ENCODE results near the gene RRN3. TPM values are rescaled to one million over a fixed set of nuclear protein-coding genes. Genes with fewer than 3 reads are reported as not detected.
"Not testable (repeated sequence)": the region's sequence is repeated elsewhere in the genome, so short reads cannot be mapped to it uniquely, and the experiment has no call there.

The RRN3 gene
- total RNA-seq, 1 donor from 2014 or later = 24.4 TPM

DNA sequence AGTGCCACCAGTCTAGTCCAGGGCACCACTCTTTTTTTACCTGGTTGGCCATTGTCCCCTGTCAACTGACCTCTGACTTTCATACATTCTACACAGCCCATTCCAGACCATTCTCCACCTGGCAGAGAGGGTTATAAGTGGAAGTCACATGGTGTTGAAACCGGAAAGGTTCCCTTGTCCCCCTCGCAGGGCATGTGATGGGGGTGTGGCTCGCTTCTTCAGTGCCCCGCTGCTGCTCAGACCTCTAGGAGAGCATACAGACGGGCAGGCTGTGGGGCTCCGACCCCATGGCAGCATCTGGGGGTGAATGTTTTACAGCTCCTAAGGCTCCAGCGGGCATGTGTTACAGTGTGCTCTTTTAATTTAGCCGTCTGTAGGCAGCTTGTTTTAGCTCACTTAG is 67.0 kb downstream of the RRN3 start:
- not testable (repeated sequence) for H3K27me3 Mint-ChIP-seq (ENCODE audit: low read depth); H3K4me3 Mint-ChIP-seq (ENCODE audit: unreplicated experiment); H3K9me3 Mint-ChIP-seq (ENCODE audit: low read depth); DNase-seq (ENCODE audit: low spot score)
- Mint-ChIP-seq H3K36me3 (ENCODE audit: low read depth) (peaks cover 59% of the 10 kb centered on the region), H3K27ac (ENCODE audit: unreplicated experiment) (peak overlapping the region; percentile 68), H3K4me1 (ENCODE audit: low read depth) (peaks cover 37% of the 10 kb centered on the region)

DNA sequence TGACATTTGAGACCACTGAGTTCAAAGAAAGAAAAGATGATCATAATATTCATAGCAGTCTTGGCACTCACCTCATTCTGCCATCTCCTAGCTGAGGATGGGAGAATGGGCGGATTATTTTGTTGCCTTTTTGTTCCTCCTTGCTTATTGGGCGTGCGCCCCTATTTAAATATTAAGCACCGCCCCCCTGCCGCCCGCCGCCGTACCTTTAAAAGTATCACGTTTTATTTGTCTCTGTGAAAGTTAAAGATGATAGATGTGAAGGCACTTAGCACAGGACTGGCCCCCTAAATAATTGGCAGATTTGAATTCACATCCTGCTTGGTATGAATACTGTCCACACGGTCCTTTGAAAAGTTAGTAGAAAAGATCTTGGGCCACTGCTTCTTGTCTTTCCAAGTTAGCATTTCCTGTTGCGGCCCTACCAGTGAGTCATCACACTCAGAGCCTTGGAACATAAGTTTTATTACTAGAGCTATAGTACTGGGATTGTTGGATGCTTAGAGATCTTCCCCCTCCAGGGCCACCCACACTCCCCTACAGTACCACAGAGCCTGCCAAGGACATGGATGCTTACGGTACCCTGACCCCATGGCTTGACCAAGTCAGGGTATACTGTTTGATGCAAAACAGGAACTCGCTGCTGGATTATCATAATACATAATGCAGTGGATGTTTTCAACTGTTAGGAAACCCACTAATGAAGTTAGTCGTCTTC is 68.7 kb downstream of the RRN3 start:
- Mint-ChIP-seq H3K4me1 (ENCODE audit: low read depth) (peaks cover 48% of the 10 kb centered on the region), H3K27ac (ENCODE audit: unreplicated experiment) (peak overlapping the region; percentile 84), H3K36me3 (ENCODE audit: low read depth) (peaks cover 48% of the 10 kb centered on the region)
- DNase-seq (ENCODE audit: low spot score); H3K9me3 Mint-ChIP-seq (ENCODE audit: low read depth); H3K27me3 Mint-ChIP-seq (ENCODE audit: low read depth); H3K4me3 Mint-ChIP-seq (ENCODE audit: unreplicated experiment): not testable (repeated sequence)

- H3K9me3 Mint-ChIP-seq (ENCODE audit: low read depth); H3K27me3 Mint-ChIP-seq (ENCODE audit: low read depth); DNase-seq (ENCODE audit: low spot score); H3K4me3 Mint-ChIP-seq (ENCODE audit: unreplicated experiment): not testable (repeated sequence)
- peaks cover 48% of the 10 kb centered on the region for H3K36me3 Mint-ChIP-seq (ENCODE audit: low read depth)
- H3K4me1 Mint-ChIP-seq (ENCODE audit: low read depth) = peaks cover 48% of the 10 kb centered on the region
- H3K27ac Mint-ChIP-seq (ENCODE audit: unreplicated experiment) = peak overlapping the region; percentile 84
These were observed 69.2 kb downstream of the RRN3 start for GRCh38 chr16:15024858-15025199.

GRCh38 chr16:15023381-15024077 is 70.5 kb downstream of the RRN3 start:
- DNase-seq (ENCODE audit: low spot score); H3K9me3 Mint-ChIP-seq (ENCODE audit: low read depth); H3K27me3 Mint-ChIP-seq (ENCODE audit: low read depth); H3K4me3 Mint-ChIP-seq (ENCODE audit: unreplicated experiment): not testable (repeated sequence)
- H3K27ac Mint-ChIP-seq (ENCODE audit: unreplicated experiment) = peak overlapping the region; percentile 86
- peaks cover 47% of the 10 kb centered on the region for H3K4me1 Mint-ChIP-seq (ENCODE audit: low read depth)
- H3K36me3 Mint-ChIP-seq (ENCODE audit: low read depth) = peaks cover 53% of the 10 kb centered on the region

DNA sequence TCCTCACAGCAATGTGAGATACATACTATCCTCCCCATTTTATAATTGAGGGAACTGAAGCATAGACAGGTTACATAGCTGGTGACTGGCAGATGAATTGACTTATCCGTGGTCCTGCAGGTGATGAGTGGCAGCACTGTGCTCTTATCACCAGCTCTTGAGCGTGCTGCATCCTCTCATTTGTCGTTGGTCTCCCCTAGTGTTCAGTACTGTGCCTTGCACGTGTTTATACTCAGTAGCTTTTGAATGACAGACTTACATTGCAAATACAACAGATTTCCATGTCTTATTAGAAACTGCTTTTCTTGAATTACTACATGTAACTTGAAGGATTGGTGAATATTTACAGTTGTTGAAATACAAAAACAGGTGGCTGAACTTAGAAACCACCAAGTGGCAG is 71.9 kb downstream of the RRN3 start:
- not testable (repeated sequence) for H3K9me3 Mint-ChIP-seq (ENCODE audit: low read depth); H3K27me3 Mint-ChIP-seq (ENCODE audit: low read depth); DNase-seq (ENCODE audit: low spot score); H3K4me3 Mint-ChIP-seq (ENCODE audit: unreplicated experiment)
- TF ChIP-seq CTCF (IDR thresholded peaks at IDR 0.05) = peak; percentile 71
- Mint-ChIP-seq H3K36me3 (ENCODE audit: low read depth) (peaks cover 45% of the 10 kb centered on the region), H3K4me1 (ENCODE audit: low read depth) (peaks cover 41% of the 10 kb centered on the region), H3K27ac (ENCODE audit: unreplicated experiment) (peak overlapping the region; percentile 18)

DNA sequence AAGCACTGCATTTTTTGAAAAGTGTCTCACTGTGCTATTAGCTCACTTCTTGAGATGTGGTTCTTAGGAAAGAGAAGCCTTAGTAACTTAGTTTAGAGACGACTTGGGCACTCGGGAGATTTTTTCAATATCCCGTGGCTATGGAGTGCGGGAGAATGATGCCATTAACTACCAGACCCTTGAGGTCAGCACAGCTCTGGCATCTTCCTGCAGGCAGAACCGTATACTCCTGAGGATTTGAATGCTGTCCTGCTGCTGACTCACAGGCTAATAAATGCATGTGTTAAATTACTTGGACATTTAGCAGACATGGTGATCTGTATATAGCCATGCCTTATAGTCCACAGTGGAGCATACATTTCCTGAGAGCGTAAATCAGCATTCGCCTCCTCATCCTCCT is 72.6 kb downstream of the RRN3 start:
- DNase-seq (ENCODE audit: low spot score); H3K27me3 Mint-ChIP-seq (ENCODE audit: low read depth); H3K4me3 Mint-ChIP-seq (ENCODE audit: unreplicated experiment); H3K9me3 Mint-ChIP-seq (ENCODE audit: low read depth): not testable (repeated sequence)
- Mint-ChIP-seq H3K36me3 (ENCODE audit: low read depth) (peaks cover 50% of the 10 kb centered on the region), H3K27ac (ENCODE audit: unreplicated experiment) (peak overlapping the region; percentile 1), H3K4me1 (ENCODE audit: low read depth) (peaks cover 48% of the 10 kb centered on the region)

- DNase-seq (ENCODE audit: low spot score); H3K4me3 Mint-ChIP-seq (ENCODE audit: unreplicated experiment); H3K9me3 Mint-ChIP-seq (ENCODE audit: low read depth); H3K27me3 Mint-ChIP-seq (ENCODE audit: low read depth): not testable (repeated sequence)
- H3K27ac Mint-ChIP-seq (ENCODE audit: unreplicated experiment) = peak overlapping the region; percentile 91
- H3K4me1 Mint-ChIP-seq (ENCODE audit: low read depth) = peaks cover 55% of the 10 kb centered on the region
- H3K36me3 Mint-ChIP-seq (ENCODE audit: low read depth) = peaks cover 21% of the 10 kb centered on the region
These were observed 77.0 kb downstream of the RRN3 start for GRCh38 chr16:15016951-15017580.

DNA sequence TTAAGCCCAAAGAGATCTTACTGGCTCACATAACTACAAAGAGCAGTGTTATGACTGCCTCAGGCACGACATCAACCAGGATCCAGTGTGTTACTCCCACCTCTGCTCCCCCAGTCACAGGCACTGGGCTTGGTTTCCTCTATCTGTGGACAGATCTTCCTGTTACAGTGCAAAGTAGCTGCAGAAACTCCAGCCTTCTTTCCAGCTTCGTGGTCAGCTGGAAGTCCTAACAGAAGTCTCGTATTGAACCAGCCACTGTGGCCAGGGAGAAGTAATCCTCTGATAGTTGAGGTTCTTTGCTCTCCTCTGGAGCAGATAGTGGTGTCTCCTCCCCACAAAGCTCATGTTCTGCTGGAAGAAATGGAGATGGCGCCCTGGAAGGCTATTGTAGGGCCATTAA is 77.7 kb downstream of the RRN3 start:
- H3K4me3 Mint-ChIP-seq (ENCODE audit: unreplicated experiment); H3K27me3 Mint-ChIP-seq (ENCODE audit: low read depth); DNase-seq (ENCODE audit: low spot score); H3K9me3 Mint-ChIP-seq (ENCODE audit: low read depth): not testable (repeated sequence)
- H3K36me3 Mint-ChIP-seq (ENCODE audit: low read depth) = peaks cover 23% of the 10 kb centered on the region
- peak overlapping the region; percentile 91 for H3K27ac Mint-ChIP-seq (ENCODE audit: unreplicated experiment)
- H3K4me1 Mint-ChIP-seq (ENCODE audit: low read depth) = peaks cover 49% of the 10 kb centered on the region

DNA sequence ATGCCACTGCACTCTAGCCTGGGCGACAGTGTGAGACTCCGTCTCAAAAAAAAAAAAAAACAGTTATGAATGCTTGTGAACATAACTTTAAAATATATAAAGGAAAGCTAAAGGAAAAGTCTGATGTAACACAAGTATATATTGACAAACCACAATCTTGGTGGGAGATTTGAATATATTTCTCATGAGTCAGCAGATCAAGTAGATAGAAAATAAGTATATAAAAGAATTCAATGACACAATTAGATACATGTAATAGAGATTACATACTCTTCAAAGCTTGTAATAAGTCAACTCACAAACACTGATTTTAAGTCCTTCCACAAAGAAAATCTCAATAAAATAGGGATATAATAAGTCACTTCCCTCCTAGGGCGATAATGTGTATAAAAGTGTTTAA is 78.4 kb downstream of the RRN3 start:
- H3K36me3 Mint-ChIP-seq (ENCODE audit: low read depth) = peaks cover 26% of the 10 kb centered on the region

DNA sequence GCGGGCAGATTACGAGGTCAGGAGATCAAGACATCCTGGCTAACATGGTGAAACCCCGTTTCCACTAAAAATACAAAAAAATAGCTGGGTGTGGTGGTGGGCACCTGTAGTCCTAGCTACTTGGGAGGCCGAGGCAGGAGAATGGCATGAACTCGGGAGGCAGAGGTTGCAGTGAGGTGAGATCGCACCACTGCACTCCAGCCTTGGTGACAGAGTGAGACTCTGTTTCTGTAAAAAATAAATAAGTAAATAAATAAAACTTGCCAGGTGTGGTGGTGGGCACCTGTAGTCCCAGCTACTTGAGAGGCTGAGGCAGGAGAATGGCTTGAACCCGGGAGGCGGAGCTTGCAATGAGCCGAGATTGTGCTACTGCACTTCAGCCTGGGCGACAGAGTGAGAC is 81.1 kb downstream of the RRN3 start:
- not testable (repeated sequence) for H3K9me3 Mint-ChIP-seq (ENCODE audit: low read depth); DNase-seq (ENCODE audit: low spot score); H3K27me3 Mint-ChIP-seq (ENCODE audit: low read depth); H3K4me3 Mint-ChIP-seq (ENCODE audit: unreplicated experiment)
- Mint-ChIP-seq H3K36me3 (ENCODE audit: low read depth) (peaks cover 27% of the 10 kb centered on the region), H3K4me1 (ENCODE audit: low read depth) (peaks cover 40% of the 10 kb centered on the region), H3K27ac (ENCODE audit: unreplicated experiment) (peak overlapping the region; percentile 67)

More for the DNA sequence above, 78.4 kb downstream of the RRN3 start:
- peak overlapping the region; percentile 91 for H3K27ac Mint-ChIP-seq (ENCODE audit: unreplicated experiment)
- H3K27me3 Mint-ChIP-seq (ENCODE audit: low read depth); H3K9me3 Mint-ChIP-seq (ENCODE audit: low read depth); DNase-seq (ENCODE audit: low spot score): not testable (repeated sequence)
- peak overlapping the region; percentile 6 for H3K4me3 Mint-ChIP-seq (ENCODE audit: unreplicated experiment)
- H3K4me1 Mint-ChIP-seq (ENCODE audit: low read depth) = peaks cover 43% of the 10 kb centered on the region
